ENCODE measurements around the gene ZNF407. TPM values are rescaled to one million over a fixed set of nuclear protein-coding genes. Genes with fewer than 3 reads are reported as not detected.

Gene ZNF407
- total RNA-seq, 1 donor = 10.0 TPM

- DNase-seq (ENCODE audit: low read depth in 2 of 3, low spot score in 2 of 3) = peak in 1 of 3 donors; percentile 65
Observed at GRCh38 chr18:74623047-74623816, 25.6 kb downstream of the ZNF407 start.

GRCh38 chr18:74624466-74624865 is 26.8 kb downstream of the ZNF407 start:
- DNase-seq (ENCODE audit: low read depth in 2 of 3, low spot score in 2 of 3) = no peak

- no peak for DNase-seq (ENCODE audit: low read depth in 2 of 3, low spot score in 2 of 3)
Observed at GRCh38 chr18:74625157-74625556, 27.5 kb downstream of the ZNF407 start.

- no peak for DNase-seq (ENCODE audit: low read depth in 2 of 3, low spot score in 2 of 3)
Observed at GRCh38 chr18:74626049-74626874, 28.6 kb downstream of the ZNF407 start.

GRCh38 chr18:74630804-74631203 is 33.1 kb downstream of the ZNF407 start:
- no peak for DNase-seq (ENCODE audit: low read depth in 2 of 3, low spot score in 2 of 3)

GRCh38 chr18:74631212-74631611 is 33.5 kb downstream of the ZNF407 start:
- no peak for DNase-seq (ENCODE audit: low read depth in 2 of 3, low spot score in 2 of 3)

GRCh38 chr18:74631623-74632350 is 34.1 kb downstream of the ZNF407 start:
- DNase-seq (ENCODE audit: low read depth in 2 of 3, low spot score in 2 of 3) = peak in 2 of 3 donors; percentile 20 to 64

GRCh38 chr18:74632351-74632679 is 34.6 kb downstream of the ZNF407 start:
- no peak for DNase-seq (ENCODE audit: low read depth in 2 of 3, low spot score in 2 of 3)

GRCh38 chr18:74632856-74633255 is 35.2 kb downstream of the ZNF407 start:
- no peak for DNase-seq (ENCODE audit: low read depth in 2 of 3, low spot score in 2 of 3)

- peak in 2 of 3 donors; percentile 26 to 61 for DNase-seq (ENCODE audit: low read depth in 2 of 3, low spot score in 2 of 3)
Observed at GRCh38 chr18:74633652-74634352, 36.1 kb downstream of the ZNF407 start.

GRCh38 chr18:74635224-74635975 is 37.7 kb downstream of the ZNF407 start:
- no peak for DNase-seq (ENCODE audit: low read depth in 2 of 3, low spot score in 2 of 3)

GRCh38 chr18:74637070-74637469 is 39.4 kb downstream of the ZNF407 start:
- no peak for DNase-seq (ENCODE audit: low read depth in 2 of 3, low spot score in 2 of 3)

- DNase-seq (ENCODE audit: low read depth in 2 of 3, low spot score in 2 of 3) = no peak
Observed at GRCh38 chr18:74638210-74638609, 40.5 kb downstream of the ZNF407 start.

GRCh38 chr18:74644713-74645112 is 47.0 kb downstream of the ZNF407 start:
- DNase-seq (ENCODE audit: low read depth in 2 of 3, low spot score in 2 of 3) = no peak

GRCh38 chr18:74645679-74646078 is 48.0 kb downstream of the ZNF407 start:
- DNase-seq (ENCODE audit: low read depth in 2 of 3, low spot score in 2 of 3) = no peak

GRCh38 chr18:74651327-74652128 is 53.9 kb downstream of the ZNF407 start:
- DNase-seq (ENCODE audit: low read depth in 2 of 3, low spot score in 2 of 3) = peak in 1 of 3 donors; percentile 14

- DNase-seq (ENCODE audit: low read depth in 2 of 3, low spot score in 2 of 3) = peak in 2 of 3 donors; percentile 29 to 62
Observed at GRCh38 chr18:74652392-74652988, 54.8 kb downstream of the ZNF407 start.

- peak in 1 of 3 donors; percentile 48 for DNase-seq (ENCODE audit: low read depth in 2 of 3, low spot score in 2 of 3)
Observed at GRCh38 chr18:74654638-74655037, 57.0 kb downstream of the ZNF407 start.

GRCh38 chr18:74661008-74661407 is 63.3 kb downstream of the ZNF407 start:
- no peak for DNase-seq (ENCODE audit: low read depth in 2 of 3, low spot score in 2 of 3)

All from hematopoietic multipotent progenitor cell (in vitro differentiated cells).